ENCODE results near the gene GPR148. TPM values are rescaled to one million over a fixed set of nuclear protein-coding genes. Genes with fewer than 3 reads are reported as not detected.
"Not testable (repeated sequence)": the region's sequence is repeated elsewhere in the genome, so short reads cannot be mapped to it uniquely, and the experiment has no call there.

The GPR148 gene
- total RNA-seq, 1 donor from 2014 or later: 0.48 TPM

DNA sequence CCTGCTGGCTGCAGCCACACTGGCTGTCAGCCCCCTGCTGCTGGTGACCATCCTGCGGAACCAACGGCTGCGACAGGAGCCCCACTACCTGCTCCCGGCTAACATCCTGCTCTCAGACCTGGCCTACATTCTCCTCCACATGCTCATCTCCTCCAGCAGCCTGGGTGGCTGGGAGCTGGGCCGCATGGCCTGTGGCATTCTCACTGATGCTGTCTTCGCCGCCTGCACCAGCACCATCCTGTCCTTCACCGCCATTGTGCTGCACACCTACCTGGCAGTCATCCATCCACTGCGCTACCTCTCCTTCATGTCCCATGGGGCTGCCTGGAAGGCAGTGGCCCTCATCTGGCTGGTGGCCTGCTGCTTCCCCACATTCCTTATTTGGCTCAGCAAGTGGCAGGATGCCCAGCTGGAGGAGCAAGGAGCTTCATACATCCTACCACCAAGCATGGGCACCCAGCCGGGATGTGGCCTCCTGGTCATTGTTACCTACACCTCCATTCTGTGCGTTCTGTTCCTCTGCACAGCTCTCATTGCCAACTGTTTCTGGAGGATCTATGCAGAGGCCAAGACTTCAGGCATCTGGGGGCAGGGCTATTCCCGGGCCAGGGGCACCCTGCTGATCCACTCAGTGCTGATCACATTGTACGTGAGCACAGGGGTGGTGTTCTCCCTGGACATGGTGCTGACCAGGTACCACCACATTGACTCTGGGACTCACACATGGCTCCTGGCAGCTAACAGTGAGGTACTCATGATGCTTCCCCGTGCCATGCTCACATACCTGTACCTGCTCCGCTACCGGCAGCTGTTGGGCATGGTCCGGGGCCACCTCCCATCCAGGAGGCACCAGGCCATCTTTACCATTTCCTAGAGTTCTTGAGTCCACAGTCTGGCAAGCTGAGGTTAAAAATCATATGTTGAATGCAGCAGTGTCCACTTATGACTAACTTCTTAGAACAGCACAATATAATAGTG, 741 bp downstream of the GPR148 start:
- Mint-ChIP-seq H3K4me3 (peak overlapping the region; percentile 71), H3K27ac (no peak overlapping the region), H3K36me3 (no peaks in the 10 kb centered on the region), H3K9me3 (no peaks in the 10 kb centered on the region), H3K27me3 (peaks cover 19% of the 10 kb centered on the region), H3K4me1 (ENCODE audit: unreplicated experiment) (no peaks in the 10 kb centered on the region)
- TF ChIP-seq, protein P1, sequence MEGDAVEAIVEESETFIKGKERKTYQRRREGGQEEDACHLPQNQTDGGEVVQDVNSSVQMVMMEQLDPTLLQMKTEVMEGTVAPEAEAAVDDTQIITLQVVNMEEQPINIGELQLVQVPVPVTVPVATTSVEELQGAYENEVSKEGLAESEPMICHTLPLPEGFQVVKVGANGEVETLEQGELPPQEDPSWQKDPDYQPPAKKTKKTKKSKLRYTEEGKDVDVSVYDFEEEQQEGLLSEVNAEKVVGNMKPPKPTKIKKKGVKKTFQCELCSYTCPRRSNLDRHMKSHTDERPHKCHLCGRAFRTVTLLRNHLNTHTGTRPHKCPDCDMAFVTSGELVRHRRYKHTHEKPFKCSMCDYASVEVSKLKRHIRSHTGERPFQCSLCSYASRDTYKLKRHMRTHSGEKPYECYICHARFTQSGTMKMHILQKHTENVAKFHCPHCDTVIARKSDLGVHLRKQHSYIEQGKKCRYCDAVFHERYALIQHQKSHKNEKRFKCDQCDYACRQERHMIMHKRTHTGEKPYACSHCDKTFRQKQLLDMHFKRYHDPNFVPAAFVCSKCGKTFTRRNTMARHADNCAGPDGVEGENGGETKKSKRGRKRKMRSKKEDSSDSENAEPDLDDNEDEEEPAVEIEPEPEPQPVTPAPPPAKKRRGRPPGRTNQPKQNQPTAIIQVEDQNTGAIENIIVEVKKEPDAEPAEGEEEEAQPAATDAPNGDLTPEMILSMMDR (conservative IDR thresholded peaks at IDR 0.05): no peak
- no peak for DNase-seq (ENCODE audit: extremely low spot score, unreplicated experiment)

DNA sequence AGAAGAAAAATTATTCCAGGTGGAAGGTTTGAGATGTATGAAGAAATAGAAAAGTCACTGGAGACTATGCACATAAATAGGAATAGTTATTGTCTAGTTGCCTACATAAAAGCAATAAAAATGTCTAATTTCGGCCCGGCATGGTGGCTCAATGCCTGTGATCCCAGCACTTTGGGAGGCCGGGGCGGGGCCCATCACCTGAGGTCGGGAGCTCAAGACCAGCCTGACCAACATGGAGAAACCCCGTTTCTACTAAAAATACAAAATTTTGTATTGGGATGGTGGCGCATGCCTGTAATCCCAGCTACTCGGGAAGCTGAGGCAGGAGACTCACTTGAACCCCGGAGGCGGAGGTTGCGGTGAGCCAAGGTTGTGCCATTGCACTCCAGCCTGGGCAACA, 3.4 kb downstream of the GPR148 start:
- H3K36me3 Mint-ChIP-seq; DNase-seq (ENCODE audit: extremely low spot score, unreplicated experiment); H3K9me3 Mint-ChIP-seq; H3K4me3 Mint-ChIP-seq; H3K27ac Mint-ChIP-seq; H3K4me1 Mint-ChIP-seq (ENCODE audit: unreplicated experiment): not testable (repeated sequence)
- H3K27me3 Mint-ChIP-seq: peaks cover 19% of the 10 kb centered on the region

- H3K27me3 Mint-ChIP-seq: peaks cover 14% of the 10 kb centered on the region
- H3K36me3 Mint-ChIP-seq: no peaks in the 10 kb centered on the region
- TF ChIP-seq, protein P1 (conservative IDR thresholded peaks at IDR 0.05): no peak
- DNase-seq (ENCODE audit: extremely low spot score, unreplicated experiment): no peak
- H3K27ac Mint-ChIP-seq: no peak overlapping the region
- no peaks in the 10 kb centered on the region for H3K4me1 Mint-ChIP-seq (ENCODE audit: unreplicated experiment)
- no peak overlapping the region for H3K4me3 Mint-ChIP-seq
- H3K9me3 Mint-ChIP-seq: no peaks in the 10 kb centered on the region
Observed at GRCh38 chr2:130735200-130735599, 6.3 kb downstream of the GPR148 start.

DNA sequence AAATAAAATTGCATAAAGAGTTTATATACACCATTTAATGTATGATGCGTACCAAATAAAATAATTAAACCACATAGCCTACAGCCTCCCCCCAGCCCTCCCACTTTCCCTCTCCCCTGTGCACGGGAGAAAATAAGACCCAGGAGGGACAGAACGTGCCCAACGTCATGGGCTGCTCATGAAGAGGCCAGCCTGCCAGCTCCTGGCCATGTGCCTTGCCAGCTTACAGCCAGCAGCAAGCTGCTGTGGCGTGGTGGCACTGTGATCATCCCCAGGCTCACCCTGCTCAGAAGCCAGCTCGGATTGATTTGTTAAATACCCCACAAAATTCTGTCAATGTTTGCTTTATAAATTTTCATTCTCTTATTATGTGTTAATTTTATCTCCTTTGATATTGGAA, 7.6 kb downstream of the GPR148 start:
- H3K36me3 Mint-ChIP-seq: no peaks in the 10 kb centered on the region
- no peak overlapping the region for H3K27ac Mint-ChIP-seq
- H3K4me3 Mint-ChIP-seq: no peak overlapping the region
- H3K27me3 Mint-ChIP-seq: peaks cover 16% of the 10 kb centered on the region
- H3K4me1 Mint-ChIP-seq (ENCODE audit: unreplicated experiment): no peaks in the 10 kb centered on the region
- TF ChIP-seq, protein P1 (conservative IDR thresholded peaks at IDR 0.05): no peak
- no peaks in the 10 kb centered on the region for H3K9me3 Mint-ChIP-seq
- no peak for DNase-seq (ENCODE audit: extremely low spot score, unreplicated experiment)

- H3K27ac Mint-ChIP-seq: no peak overlapping the region
- no peaks in the 10 kb centered on the region for H3K9me3 Mint-ChIP-seq
- H3K4me1 Mint-ChIP-seq (ENCODE audit: unreplicated experiment): no peaks in the 10 kb centered on the region
- H3K27me3 Mint-ChIP-seq: peaks cover 15% of the 10 kb centered on the region
- H3K36me3 Mint-ChIP-seq: no peaks in the 10 kb centered on the region
- no peak overlapping the region for H3K4me3 Mint-ChIP-seq
- no peak for DNase-seq (ENCODE audit: extremely low spot score, unreplicated experiment)
- TF ChIP-seq, protein P1 (conservative IDR thresholded peaks at IDR 0.05): no peak
Observed at GRCh38 chr2:130737592-130737991, 8.7 kb downstream of the GPR148 start.

DNA sequence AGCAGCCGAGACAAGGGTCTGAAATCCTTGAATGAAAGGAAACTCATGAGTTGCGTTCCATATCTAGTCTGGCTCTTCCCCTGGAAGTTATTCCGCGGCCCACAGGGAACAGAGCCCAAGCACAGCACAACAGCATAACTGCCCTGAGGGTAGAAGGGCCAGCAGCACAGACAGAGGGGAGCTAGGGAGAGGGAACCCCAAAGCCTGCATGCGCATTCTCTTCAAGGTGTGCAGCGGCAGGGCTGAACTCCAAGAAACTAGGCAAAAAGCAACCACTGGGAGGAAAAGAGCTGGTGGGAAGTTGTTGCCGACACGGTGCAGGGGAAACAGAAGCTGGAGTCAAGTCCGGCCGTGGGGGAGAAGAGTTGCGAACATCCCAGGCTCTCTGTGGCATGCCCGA, 11.8 kb downstream of the GPR148 start:
- Mint-ChIP-seq H3K4me1 (ENCODE audit: unreplicated experiment) (no peaks in the 10 kb centered on the region), H3K9me3 (no peaks in the 10 kb centered on the region), H3K27me3 (peaks cover 15% of the 10 kb centered on the region), H3K36me3 (no peaks in the 10 kb centered on the region), H3K27ac (no peak overlapping the region), H3K4me3 (no peak overlapping the region)
- DNase-seq (ENCODE audit: extremely low spot score, unreplicated experiment): no peak
- TF ChIP-seq, protein P1 (conservative IDR thresholded peaks at IDR 0.05): no peak
